GM12873 (cell line): Measurements from ENCODE around the gene PPFIA2.

ENCODE experiments used
- CTCF ChIP-seq: IDR thresholded peaks from 2 replicates; pipeline ENCODE4 v1.5.1; 2012; ENCODE audit warnings: low read depth, mild to moderate bottlenecking, moderate library complexity, low read length, control low read depth; ENCODE audit not compliant: insufficient read depth; ENCODE audit errors: missing control alignments

The PPFIA2 gene

GRCh38 chr12:81441629-81442028 is 317.5 kb downstream of the PPFIA2 start:
- no peak for TF ChIP-seq CTCF

GRCh38 chr12:81440001-81440400 is 319.1 kb downstream of the PPFIA2 start:
- TF ChIP-seq CTCF = no peak

GRCh38 chr12:81439344-81439743 is 319.8 kb downstream of the PPFIA2 start:
- no peak for TF ChIP-seq CTCF

GRCh38 chr12:81417056-81417455 is 342.1 kb downstream of the PPFIA2 start:
- TF ChIP-seq CTCF = no peak

- TF ChIP-seq CTCF = no peak
Measured at GRCh38 chr12:81416571-81416970, 342.6 kb downstream of the PPFIA2 start.

- TF ChIP-seq CTCF = no peak
Measured at GRCh38 chr12:81414441-81414840, 344.7 kb downstream of the PPFIA2 start.

GRCh38 chr12:81412940-81413339 is 346.2 kb downstream of the PPFIA2 start:
- TF ChIP-seq CTCF = no peak
